OCI-LY3 (cell line): ENCODE results near the gene CAV1.

Experiments
- EZH2phosphoT487 ChIP-seq: fragments of 200-600 bp; shearing (Covaris generic); IDR thresholded peaks from 2 replicates; pipeline ENCODE4 v1.6.1; 2018; ENCODE audit warnings: antibody characterized with exemption, mixed run types, low read depth
- TF ChIP-seq, protein P1 (sequence below): fragments of 200-600, 300-600 bp; sonication (generic); IDR thresholded peaks from 2 replicates; pipeline ENCODE4 v1.5.1; 2014; ENCODE audit warnings: antibody characterized with exemption, low read length, low read depth

DNA sequence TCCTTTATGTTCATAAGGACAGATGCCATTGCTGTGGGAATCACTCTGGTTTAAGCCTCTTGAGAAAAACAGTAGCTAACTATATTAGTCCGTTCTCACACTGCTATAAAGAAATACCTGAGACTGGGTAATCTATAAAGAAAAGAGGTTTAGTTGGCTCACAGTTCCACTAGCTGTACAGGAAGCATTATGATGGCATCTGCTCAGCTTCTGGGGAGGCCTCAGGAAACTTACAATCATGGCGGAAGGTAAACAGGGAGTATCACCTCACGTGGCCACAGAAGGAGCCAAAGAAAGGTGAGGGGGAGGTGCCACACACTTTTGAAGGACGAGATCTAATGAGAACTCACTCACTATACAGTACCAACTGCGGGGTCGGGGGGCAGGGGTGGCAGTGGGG lies 28.2 kb upstream of the CAV1 start:
- TF ChIP-seq, protein P1, sequence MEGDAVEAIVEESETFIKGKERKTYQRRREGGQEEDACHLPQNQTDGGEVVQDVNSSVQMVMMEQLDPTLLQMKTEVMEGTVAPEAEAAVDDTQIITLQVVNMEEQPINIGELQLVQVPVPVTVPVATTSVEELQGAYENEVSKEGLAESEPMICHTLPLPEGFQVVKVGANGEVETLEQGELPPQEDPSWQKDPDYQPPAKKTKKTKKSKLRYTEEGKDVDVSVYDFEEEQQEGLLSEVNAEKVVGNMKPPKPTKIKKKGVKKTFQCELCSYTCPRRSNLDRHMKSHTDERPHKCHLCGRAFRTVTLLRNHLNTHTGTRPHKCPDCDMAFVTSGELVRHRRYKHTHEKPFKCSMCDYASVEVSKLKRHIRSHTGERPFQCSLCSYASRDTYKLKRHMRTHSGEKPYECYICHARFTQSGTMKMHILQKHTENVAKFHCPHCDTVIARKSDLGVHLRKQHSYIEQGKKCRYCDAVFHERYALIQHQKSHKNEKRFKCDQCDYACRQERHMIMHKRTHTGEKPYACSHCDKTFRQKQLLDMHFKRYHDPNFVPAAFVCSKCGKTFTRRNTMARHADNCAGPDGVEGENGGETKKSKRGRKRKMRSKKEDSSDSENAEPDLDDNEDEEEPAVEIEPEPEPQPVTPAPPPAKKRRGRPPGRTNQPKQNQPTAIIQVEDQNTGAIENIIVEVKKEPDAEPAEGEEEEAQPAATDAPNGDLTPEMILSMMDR, result no peak
- TF ChIP-seq EZH2phosphoT487, result no peak
